ENCODE measurements around the gene SETD7.

The SETD7 gene

DNA sequence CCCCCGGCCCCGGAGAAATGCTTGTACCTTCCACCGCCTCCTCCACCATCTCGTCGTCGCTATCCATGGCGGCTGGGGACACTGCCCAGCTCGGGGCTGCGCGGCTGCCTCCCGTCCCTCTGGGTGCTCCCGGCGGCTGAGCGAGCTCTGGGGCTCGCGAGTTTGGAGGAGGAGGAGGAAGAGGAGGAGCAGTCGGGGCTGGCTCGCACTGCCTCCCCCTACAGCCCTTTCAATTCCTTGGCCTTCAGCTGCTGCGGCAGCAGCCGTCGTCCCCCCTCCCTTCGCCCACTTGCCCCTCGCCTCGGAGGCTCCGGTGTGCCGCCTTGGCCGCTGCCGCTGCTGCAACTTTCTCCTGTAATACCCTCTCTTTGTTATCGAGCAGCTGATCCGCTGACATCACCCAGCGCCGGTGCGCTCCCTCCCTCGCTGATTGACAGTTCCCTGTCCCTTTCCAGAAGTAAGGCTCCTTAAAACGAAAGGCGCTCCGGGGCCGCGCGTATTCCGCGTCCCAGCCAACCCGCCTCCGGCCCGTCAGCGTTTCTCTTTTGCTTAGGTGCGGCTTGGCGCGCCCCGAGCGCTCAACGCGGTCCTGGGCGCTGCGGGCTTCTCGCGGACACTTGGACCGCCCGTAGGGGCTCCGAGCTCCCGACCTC is at the start of gene SETD7:
SETD7 (minus strand) TSS at position 149 of the 653 bp plus-strand sequence; CDS start at position 67, 82 bp downstream.
- DNase-seq: peak; percentile 26

DNA sequence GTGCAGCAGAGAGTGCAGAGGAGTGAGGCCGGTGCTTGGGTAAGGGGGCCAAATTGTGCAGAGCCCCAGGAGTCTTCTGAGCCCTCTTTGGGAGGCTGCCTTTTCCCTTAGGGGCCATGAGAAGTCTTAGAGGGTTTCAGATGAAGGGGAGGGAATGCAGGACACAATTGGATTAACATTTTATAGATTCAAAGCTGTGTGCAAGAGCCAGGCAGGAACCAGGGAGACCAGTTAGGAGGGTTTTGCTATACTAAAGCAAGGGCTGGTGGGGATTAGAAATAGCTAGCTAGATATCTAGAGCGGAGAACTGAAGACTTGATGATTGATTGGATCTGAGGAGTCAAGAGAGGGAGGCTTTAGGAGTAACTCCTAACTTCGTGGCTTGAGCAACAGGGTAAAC is 49.5 kb upstream of the SETD7 start:
- DNase-seq: no peak

DNA sequence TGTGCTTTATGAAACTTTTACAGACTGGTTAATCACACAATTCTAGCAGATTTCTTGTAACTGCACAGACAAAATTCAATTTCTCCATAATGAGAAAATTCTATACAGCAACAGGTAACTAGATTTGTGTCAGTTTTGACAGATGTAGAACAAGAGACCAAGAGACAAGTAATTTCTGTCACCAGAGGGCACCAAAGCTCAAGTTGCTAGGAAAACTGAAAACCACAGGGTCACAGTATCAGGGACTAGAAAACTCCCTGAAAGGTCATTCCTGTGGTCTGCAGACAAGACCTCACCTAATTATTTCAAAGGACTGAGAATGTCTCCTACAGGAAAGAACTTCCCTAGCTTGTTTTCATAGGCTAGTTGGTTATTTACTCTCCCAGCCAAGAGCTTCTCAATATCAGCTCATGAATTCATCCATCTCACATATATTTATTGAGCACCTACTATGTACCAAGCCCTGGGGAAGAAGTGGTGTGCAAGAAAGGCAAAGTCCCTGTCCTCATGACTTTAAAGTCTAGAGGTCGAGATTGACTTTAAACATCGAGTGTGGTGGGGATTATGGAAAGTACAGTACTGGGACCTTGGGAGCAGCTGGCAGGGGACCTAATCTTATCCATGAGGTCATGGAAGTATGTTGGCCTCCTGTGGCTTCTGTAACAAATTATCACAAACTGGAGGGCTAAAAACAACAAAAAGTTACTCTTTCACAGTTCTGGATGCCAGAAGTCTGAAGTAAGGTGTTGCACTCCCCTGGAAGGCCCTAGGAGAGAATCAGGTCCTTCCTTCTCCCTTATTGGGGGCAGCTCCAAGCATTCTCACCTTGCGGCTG is 47.8 kb upstream of the SETD7 start:
- no peak for DNase-seq

DNA sequence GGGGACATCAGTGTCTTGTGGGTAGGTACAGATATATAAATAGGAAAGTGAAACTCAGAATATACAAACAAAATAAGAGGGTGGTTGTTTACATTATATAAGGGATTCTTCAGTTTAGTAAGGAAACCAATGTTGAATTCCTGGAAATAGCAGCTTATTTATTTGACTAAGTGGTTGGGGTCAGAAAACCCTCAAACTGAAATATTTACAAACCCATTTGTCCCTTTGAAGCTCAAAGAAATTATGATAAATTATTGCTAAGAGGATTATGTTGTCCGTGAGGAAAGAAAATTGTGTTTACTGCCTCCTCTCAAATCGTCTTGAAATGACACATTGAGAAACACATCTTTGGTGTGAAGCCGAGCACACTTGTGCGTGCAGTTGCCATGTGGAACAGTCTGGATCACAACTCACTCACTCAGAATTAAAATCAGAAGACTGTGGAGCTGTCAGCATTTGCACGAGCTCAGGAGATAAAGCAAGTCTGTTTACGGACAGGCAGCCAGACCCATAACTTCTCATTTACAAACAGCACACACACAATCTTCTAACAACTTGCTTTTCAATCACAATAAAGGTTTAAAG is 46.8 kb upstream of the SETD7 start:
- no peak for DNase-seq

DNA sequence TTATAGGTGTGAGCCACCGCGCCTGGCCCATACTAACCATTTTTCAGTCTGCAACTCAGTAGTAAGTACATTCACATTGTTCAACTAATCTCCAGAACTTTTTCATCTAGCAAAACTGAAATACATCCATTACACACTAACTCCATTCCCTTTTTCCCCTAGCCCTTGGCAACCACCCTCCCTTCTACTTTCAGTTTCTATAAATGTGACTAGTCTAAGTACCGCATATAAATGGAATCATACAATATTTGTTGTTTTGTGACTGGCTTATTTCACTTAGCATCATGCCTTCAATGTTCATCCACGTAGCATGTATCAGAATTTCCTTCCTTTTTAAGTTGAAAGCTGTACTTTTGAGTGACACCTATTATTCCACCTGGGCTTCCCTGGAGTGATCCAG is 44.6 kb upstream of the SETD7 start:
- no peak for DNase-seq

DNA sequence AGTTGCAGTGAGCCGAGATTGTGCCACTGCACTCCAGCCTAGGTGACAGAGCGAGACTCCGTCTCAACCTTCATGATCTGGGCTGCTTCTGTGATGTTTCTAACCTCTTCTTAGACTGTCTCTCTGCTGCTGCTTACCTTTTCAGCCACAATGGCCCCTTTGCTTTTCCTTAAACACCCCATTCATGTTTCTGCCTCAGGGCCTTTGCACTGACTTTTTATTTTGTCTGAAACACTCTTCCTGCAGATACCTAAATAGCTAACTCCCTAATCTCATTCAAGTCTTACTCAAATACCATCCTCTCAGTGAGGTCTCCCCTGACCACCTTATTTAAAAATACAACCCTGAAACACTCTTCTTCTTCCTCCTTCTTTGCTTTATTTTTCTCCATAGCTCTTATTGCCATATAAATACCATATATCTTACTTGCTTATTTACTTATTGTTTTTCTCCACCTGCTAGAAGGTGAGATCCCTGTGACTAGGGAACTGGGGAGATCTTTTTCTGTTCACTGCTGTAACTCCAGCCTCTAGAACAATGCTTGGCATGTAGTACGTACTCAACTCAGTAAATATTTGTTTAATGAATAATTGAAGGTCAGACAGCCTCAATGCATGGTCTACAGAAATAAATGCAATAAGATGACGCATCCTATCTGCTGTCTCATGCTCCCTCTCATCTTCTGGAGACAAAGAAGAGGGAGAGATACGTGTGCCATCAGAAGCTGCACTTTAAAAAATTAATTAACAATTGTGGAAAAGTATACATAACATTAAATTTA is 43.8 kb upstream of the SETD7 start:
- no peak for DNase-seq

DNA sequence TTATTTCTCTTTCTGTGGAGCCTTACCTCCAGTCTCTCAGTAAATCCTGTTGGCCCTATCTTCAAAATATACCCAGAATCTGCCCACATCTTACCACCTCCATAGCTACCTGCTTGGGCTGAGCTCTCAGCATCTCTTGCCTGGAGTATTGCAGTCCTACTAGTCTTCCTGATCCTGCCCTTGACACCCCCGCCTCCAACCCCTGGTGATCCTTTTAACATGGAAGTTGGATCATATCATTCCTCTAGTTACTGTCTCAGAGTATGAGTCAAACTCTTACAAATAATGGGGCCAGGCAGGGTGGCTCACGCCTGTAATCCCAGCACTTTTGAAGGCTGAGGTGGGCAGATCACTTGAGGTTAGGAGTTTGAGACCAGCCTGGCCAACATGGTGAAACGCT is 43.1 kb upstream of the SETD7 start:
- DNase-seq: no peak

DNA sequence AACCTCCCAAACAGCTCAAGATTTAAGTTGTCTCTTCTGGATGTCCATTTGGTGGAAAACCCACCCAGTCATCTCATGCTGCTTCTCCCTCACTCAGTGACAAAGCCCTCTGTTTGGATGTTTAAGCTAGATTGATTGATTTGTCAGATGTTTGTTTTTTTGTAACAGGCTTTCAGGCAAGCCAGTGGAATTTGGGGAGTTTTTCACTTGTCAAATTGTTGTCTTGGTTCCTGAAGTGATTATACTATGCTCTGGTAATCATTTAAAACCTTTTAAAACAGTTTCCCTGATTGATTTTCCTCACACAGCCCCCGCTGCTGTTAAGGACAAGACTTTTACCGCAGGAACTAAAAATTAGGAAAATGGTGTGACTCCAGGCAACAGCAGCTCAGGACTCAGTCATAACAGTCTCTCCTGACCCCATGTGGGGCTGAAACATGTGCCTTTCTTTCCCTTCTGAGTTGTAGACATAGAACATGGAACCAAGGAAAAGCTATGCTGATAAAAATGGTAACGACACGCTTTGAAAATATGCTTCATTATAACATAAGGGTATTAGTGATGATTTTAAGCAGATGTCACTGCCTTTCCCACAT is 40.8 kb upstream of the SETD7 start:
- no peak for DNase-seq

DNA sequence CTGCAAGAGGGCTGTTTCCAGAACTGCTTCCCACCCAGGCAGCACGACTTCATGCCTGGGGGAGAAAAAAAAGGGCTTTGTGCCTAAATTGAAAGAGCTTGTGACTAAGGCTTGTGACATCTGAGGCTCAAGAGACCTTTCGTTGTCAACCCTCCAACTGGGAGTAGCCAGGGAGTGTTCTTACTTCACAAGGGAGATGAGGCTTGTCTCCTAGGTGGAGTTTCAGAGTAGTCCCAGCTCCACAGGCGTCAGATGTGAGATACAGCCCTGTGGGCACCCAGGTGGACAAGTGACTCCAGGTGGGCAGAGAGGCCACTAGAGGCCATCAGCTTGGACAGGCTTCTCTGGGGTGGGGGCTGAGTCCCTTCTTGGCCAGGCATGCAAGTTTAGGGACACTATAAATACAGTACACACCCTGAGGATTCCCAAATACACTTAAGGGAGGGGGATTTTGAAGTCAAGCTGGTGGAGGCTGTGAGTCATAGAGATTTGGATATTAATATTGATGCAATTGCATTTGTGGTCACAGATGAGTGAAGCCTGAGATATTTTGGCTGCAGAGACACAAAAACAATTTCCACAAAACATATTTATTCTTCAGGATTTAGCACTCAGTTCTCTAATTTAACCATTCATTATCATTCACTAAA is 40.1 kb upstream of the SETD7 start:
- no peak for DNase-seq

DNA sequence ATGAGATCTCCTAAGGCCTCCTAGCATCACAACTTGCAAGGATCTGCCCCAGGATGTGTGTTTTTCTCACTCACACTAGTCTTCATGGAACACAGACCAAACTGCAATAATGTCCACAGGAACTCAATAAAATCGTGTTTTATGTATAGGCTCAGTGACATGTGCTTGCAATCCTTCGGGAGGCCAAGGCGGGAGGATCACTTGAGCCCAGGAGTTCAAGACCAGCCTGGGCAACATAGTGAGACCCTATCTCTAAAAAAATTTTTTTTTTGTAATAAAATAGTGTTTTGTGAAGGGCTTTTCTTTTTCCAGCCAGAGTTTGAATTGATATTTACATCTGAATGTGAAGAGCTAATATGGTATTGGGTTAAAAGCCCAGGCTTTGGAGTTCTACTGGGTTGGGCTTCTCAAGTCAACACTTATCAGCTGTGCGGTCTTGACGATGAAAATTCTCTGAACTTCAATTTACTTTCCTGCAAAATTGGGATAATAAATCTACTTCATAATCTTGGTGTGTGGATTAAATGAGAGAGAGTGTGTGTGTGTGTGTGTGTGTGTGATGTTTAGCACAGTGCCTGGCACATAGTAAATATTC is 38.7 kb upstream of the SETD7 start:
- no peak for DNase-seq

DNA sequence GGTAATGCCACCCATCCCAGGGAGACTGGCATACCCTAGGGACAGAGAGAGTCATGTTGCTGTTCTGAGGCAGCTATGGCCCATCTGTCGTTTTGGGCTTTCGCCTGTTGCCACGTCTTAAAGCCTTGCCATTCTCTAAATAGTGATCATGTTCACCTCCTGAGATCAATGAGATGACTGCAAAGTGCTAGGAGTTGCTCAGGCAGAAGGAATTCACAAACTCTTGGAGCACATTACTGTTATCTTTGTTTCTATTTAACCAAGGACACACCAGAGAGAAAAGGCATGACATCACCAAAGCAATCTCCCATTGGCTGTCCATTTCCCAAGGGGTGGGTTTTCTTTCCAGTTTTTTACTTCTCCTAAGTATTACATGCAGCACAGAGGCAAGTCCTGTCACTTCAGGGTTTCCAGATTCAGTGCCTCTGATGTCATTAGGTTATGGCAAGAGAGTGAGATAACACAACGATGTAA is 37.1 kb upstream of the SETD7 start:
- no peak for DNase-seq

DNA sequence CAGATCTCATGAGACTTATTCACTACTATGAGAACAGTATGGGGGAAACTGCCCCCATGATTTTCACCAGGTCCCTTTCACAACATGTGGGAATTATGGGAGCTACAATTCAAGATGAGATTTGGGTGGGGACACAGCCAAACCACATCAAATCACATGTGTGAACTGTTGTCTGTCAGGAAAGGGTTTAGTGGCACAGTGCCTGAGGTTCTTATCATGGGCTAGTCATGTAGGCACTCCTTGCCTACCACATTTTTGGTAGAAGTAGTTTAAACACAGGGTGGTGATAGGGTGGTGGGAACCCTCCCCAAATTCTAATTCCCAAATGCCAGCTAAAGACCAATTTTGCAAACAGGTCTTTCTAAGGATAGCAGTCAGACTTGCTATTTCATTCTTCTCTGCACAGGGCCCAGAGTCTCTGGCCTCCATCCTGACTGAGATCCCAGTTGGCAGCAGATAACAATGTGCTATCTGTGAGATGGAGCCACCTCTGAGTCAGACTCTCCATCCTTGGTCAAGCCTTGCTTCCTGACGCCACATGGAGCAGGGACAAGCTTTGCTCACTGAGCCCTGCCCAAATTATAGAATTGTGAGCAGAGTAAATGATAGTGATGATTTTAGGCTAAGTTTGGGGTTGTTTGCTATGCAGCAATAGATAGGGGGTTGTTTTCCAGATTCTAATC is 33.5 kb upstream of the SETD7 start:
- no peak for DNase-seq

DNA sequence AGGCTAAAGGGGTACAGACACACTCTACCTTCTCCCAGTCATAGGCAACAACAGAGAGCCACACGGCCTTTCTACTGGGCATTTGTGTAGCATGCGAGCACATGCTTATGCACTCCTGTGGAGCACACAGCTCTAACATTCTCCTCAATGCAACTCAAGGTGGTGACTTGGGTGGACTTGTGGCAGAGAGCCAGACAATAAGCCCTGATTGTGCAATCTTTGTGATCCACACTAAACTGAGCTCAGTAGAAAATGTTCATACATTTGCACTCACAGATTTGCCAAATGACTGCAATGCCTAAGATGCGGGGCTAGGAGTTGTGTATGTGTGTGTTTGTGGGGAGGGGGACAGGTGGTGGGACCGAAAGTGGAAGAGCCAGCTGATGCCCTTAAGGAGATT is 31.4 kb upstream of the SETD7 start:
- no peak for DNase-seq

DNA sequence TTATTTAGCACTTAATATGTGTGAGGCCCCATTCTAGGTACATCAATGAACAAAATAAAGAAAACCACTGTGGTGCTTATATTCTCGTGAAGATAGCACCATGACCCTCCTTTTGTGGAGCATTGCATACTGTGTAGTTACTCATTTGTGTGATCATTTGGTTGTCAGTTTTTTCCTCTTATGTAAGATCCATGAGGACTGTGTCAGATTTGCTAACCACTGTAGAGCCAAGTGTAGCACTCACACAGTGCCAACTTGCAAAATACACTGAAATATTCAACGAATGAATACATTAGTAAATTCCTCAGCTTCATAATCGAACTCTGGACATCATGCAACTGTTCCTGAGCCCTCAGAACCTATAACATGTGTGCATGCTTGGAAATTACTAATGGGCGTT is 29.5 kb upstream of the SETD7 start:
- DNase-seq: no peak

DNA sequence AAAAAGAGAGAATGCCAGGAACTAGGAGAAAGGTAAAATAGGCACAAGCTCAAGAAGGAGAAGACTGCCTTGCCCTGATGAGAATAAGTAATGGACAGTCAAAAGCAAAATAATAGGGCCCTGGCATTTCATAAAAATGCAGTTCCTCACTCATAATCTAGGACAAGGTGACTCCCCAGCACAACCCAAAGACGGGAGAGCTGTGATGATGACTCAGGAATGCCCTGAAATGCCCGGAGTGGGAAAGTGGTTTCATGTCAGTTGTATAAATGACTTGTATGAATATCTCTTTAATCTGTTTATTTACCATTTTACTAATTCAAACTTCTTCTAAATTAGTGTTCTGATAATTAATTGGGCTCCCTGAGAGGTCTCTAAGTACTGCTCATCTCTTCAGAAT is 28.8 kb upstream of the SETD7 start:
- DNase-seq: no peak

DNA sequence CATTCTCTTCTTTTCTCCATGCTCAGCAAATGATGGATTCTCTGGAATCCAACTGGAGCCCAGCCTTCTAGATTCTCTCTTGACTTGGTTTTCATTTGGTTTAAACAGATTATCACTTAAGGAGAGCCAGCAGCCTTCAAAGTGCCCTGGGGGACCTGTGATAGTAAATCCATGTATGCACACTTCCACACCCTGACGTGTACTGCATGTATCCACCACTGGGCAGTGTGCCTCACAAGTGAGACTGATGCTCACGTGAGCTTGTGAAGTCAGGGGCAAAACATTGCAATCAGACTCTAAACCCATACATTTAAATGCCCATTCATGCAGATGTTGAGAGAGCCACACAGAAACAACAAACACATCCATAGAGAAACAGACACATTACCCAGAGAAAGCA is 28.0 kb upstream of the SETD7 start:
- no peak for DNase-seq

DNA sequence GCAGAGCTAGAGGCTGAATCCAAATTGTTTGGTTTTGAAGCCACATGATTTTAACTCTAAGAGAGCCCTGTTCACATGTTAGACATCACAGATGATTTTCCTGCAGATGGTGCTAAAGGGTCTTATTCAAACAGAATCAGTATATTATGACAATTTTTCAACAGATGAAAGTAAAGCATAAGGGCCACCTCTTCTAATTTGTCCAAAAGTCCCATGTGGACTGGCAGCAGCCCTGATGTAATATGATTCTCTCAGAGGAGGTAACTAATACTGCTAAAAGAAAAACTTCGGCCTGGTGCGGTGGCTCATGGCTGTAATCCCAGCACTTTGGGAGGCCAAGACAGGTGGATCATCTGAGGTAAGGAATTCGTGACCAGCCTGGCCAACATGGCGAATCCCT is 26.0 kb upstream of the SETD7 start:
- DNase-seq: no peak

DNA sequence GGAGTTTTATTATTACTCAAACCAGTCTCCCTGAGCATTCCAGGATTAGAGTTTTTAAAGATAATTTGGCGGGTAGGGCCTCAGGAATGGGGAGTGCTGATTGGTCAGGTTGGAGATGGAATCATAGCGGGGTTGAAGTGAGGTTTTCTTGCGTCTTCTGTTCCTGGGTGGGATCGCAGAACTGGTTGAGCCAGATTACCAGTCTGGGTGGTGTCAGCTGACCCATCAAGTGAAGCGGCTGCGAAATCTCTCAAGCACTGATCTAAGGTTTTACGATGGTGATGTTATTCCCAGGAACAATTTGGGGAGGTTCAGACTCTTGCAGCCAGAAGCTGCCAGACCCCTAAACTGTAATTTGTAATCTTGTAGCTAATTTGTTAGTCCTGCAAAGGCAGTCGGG is 25.1 kb upstream of the SETD7 start:
- DNase-seq: no peak

DNA sequence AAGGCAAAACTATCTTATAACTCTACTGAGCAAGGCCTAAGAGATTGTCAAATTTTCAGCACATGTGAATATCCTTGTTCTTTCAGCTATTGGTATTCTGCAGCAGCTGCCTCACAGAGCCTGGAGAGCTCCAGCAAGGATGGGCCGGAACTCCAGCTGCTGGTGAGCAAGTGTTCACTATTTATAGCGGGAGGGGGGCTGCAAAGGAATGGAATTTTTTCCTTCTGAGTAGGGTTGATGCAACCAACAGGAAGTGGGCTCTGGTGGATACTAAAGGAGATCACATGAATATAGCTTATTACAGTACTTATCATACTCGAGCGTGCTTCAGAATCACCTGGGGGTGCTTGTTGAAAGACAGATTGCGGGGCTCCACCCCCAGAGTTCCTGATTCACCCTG is 20.2 kb upstream of the SETD7 start:
- no peak for DNase-seq

DNA sequence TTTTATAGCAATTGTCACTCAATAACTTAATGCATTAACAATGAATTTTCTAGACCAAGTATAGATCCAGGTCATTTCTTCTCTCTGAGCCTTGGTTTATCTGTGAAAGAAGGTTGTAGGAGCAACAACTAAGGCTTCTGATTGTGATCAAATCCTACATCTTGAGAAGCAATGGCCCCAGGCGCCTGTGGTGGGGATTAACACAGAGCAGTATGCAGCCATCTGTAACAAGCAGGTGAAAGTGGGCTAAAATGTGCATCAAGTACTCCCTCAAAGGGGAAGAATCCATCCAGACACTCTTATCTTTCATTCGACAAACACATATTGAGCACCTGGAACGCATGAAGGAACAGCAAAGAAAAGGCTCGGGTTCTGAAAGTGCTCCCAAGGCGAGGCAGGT is 19.1 kb upstream of the SETD7 start:
- DNase-seq: no peak

DNA sequence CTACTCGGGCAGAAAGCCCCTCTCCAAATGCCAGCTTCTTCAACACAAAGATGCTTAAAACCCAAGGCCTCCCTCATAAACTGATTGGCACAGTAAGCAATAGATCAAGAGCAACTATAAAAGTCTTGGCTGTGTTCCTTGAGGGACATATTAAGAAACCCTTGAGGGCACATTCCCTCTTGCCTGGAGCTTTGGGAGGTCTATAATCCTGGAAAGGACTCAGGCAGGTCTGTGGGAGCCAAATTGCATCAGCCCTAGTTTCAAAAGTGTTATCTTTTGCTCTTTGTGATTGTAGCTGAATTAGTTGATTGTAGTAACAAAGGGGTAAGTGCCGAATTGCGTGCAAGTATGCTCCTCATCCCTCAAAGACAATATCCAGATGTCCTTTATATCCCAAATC is 18.6 kb upstream of the SETD7 start:
- DNase-seq: no peak
